K562 (cell line): ENCODE measurements around the gene CEP68. TPM values are rescaled to one million over a fixed set of nuclear protein-coding genes. Genes with fewer than 3 reads are reported as not detected.

Source experiments
- ATAC-seq: fragments of 200-7000 bp; cut with Tn5 transposase; 3 replicates; pipeline ENCODE4 v1.9.1; 2020; ENCODE audit warnings: moderate library complexity
- BruUV-seq: library from RNA; stranded (reverse); fragments of 400-500 nt; replicated peaks from 2 replicates; lab custom pipeline; 2021; lab: Mats Ljungman, UMichigan
- CTCF ChIA-PET: fragments of 300-600 bp; formaldehyde crosslinking; extraction: SDS; loops from one replicate; lab custom pipeline; 2021; ENCODE audit warnings: low intra/inter-chr PET ratio; lab: Yijun Ruan, JAX
- POLR2A ChIA-PET: fragments of 300-600, 350-650 bp; sonication (Branson Sonifier 250); formaldehyde crosslinking; extraction: SDS; loops from one replicate; lab custom pipeline; 2021; ENCODE audit warnings: antibody characterized with exemption, inconsistent platforms; lab: Yijun Ruan, JAX
- DNase-seq, 4 experiments: peaks; one replicate each; pipeline versions ENCODE4 v3.0.0 to v3.0.0-alpha.2; 2011 to 2018; ENCODE audit warnings: low spot score in 3 of 4, mixed read lengths in 3 of 4; ENCODE audit errors: extremely low read depth in 1 of 4
- FAIRE-seq: peaks from 2 replicates; lab custom pipeline; 2011; peaks lifted over from hg19 to GRCh38; lab: Jason Lieb, UNC
- H2AFZ ChIP-seq: 2 replicates; pipeline ENCODE4 v1.6.0; 2011; ENCODE audit warnings: low read depth, low read length, control low read depth, inconsistent platforms
- H3K27ac ChIP-seq: fragments of 200-600 bp; 3 replicates; pipeline ENCODE4 v1.8.0; 2011; ENCODE audit warnings: low read depth, mild to moderate bottlenecking, control low read depth, inconsistent platforms, low read length, moderate library complexity, mixed read lengths; ENCODE audit errors: extremely low read depth
- H3K27me3 ChIP-seq, 2 experiments: fragments of 300-600 bp in 1 of 2; 2 replicates in 1 of 2; 3 replicates in 1 of 2; pipeline versions ENCODE4 v1.6.0 to v1.8.0; 2011; ENCODE audit warnings: inconsistent platforms in 2 of 2, low read length in 2 of 2, mild to moderate bottlenecking in 1 of 2, mixed read lengths in 1 of 2, moderate library complexity in 1 of 2; ENCODE audit not compliant: control insufficient read depth in 2 of 2, insufficient read depth in 2 of 2
- H3K36me3 ChIP-seq: fragments of 300-600 bp; 3 replicates; pipeline ENCODE4 v1.8.0; 2011; ENCODE audit warnings: mild to moderate bottlenecking, low read length, inconsistent platforms; ENCODE audit not compliant: control insufficient read depth, insufficient read depth
- H3K4me1 ChIP-seq, 2 experiments: fragments of 200-600 bp in 1 of 2; replicated peaks in 1 of 2; 2 replicates in 1 of 2; 3 replicates in 1 of 2; pipeline versions ENCODE4 v1.5.1 to v1.8.0; 2011; ENCODE audit warnings: inconsistent platforms in 2 of 2, low read length in 2 of 2, mild to moderate bottlenecking in 1 of 2, mixed read lengths in 1 of 2, moderate library complexity in 1 of 2; ENCODE audit not compliant: control insufficient read depth in 2 of 2, insufficient read depth in 2 of 2
- H3K4me2 ChIP-seq: 2 replicates; pipeline ENCODE4 v1.6.1; 2011; ENCODE audit warnings: low read length, control low read depth, inconsistent platforms, mixed read lengths; ENCODE audit not compliant: insufficient read depth
- H3K4me3 ChIP-seq: fragments of 200-600 bp; sonication (generic), shearing (Covaris generic); 2 replicates; pipeline ENCODE4 v1.5.1; 2016; ENCODE audit warnings: control low read depth, inconsistent platforms
- H3K79me2 ChIP-seq: fragments of 200-600 bp; 3 replicates; pipeline ENCODE4 v1.8.0; 2011; ENCODE audit warnings: low read length, inconsistent platforms; ENCODE audit not compliant: control insufficient read depth, insufficient read depth
- H3K9ac ChIP-seq, 2 experiments: 2 replicates each; pipeline versions ENCODE4 v1.6.0 to v1.6.1; 2011; ENCODE audit warnings: low read depth in 2 of 2, low read length in 2 of 2, control low read depth in 1 of 2, inconsistent platforms in 1 of 2, mild to moderate bottlenecking in 1 of 2, mixed read lengths in 1 of 2; ENCODE audit not compliant: insufficient read depth in 1 of 2
- H3K9me1 ChIP-seq: one replicate; pipeline ENCODE4 v1.6.0; 2011; ENCODE audit warnings: inconsistent platforms, mild to moderate bottlenecking, low read length, moderate library complexity; ENCODE audit not compliant: control insufficient read depth, insufficient read depth
- H3K9me3 ChIP-seq: replicated peaks from 2 replicates; pipeline ENCODE4 v1.5.1; 2011; ENCODE audit warnings: low read depth, low read length, inconsistent platforms; ENCODE audit not compliant: control insufficient read depth, insufficient read depth
- H4K20me1 ChIP-seq: replicated peaks from 2 replicates; pipeline ENCODE4 v1.6.1; 2011; ENCODE audit warnings: low read length, inconsistent platforms, mixed read lengths; ENCODE audit not compliant: control insufficient read depth, insufficient read depth
- C11orf30 ChIP-seq: fragments of 450-650 bp; IDR thresholded peaks from 2 replicates; pipeline ENCODE4 v1.6.1; 2016; ENCODE audit warnings: low read depth, mild to moderate bottlenecking
- CBFA2T3 ChIP-seq: fragments of 450-650 bp; IDR thresholded peaks from 2 replicates; pipeline ENCODE4 v1.6.1; 2017
- EGR1 ChIP-seq: fragments of 450-650 bp; conservative IDR thresholded peaks from 2 replicates; pipeline ENCODE4 v1.6.1; 2017; ENCODE audit warnings: mild to moderate bottlenecking
- MAFF ChIP-seq: IDR thresholded peaks from 2 replicates; pipeline ENCODE4 v1.6.1; 2012; ENCODE audit warnings: low read length, improper control_type of control experiment
- ZNF316 ChIP-seq: fragments of 450-650 bp; IDR thresholded peaks from 2 replicates; pipeline ENCODE4 v1.6.1; 2016
- ZNF766 ChIP-seq: fragments of 200-800 bp; sonication (Bioruptor generic); conservative IDR thresholded peaks from 2 replicates; pipeline ENCODE4 v1.6.1; 2016; ENCODE audit warnings: missing genetic modification characterization, missing compliant biosample characterization
- WGBS: fragments of 100-300 bp; shearing (Covaris generic); methylation state at CpG from one replicate; pipeline ENCODE4 v1.1.6; 2016; ENCODE audit warnings: low coverage, mixed read lengths; ENCODE audit not compliant: insufficient coverage; ENCODE audit errors: missing lambda C conversion rate; 5-methylcytosine and 5-hydroxymethylcytosine counted together
- in situ Hi-C: fragments of 300-500 bp; cut with MboI; formaldehyde crosslinking; loops from 4 replicates; pipeline ENCODE4 v1.15.0; 2018; ENCODE audit warnings: inconsistent platforms, mixed read lengths
- intact Hi-C: fragments of 100-400 bp; cut with micrococcal nuclease; formaldehyde crosslinking; loops from 2 replicates; pipeline ENCODE4 v1.14.2; 2022
- polyA plus RNA-seq, 8 experiments: library from polyadenylated mRNA; depleted of rRNA in 4 of 8; stranded (reverse) in 5 of 8; unstranded in 3 of 8; fragments of >200 nt; fragmentation: Nextera tagmentation in 2 of 8; fragmentation: Illumina TruSeq in 1 of 8; extraction: Ambion mirVana in 2 of 8; extraction: Trizol in 1 of 8; gene quantifications; 2 replicates each; pipeline versions ENCODE4 v1.2.1 to v1.2.3, GENCODE V29; 2011 to 2014; ENCODE audit warnings: inconsistent platforms in 1 of 8, missing spikeins in 1 of 8
- total RNA-seq, 7 experiments: library from RNA; depleted of rRNA in 6 of 7; stranded (reverse); fragments of >200 nt in 6 of 7; fragmentation: Illumina TruSeq in 2 of 7; extraction: Trizol in 2 of 7; gene quantifications; 2 replicates each; pipeline versions ENCODE4 v1.2.1 to v1.2.3, GENCODE V29; 2011 to 2021; ENCODE audit warnings: low replicate concordance in 1 of 7
- TF ChIP-seq, protein P1 (sequence below): fragments of 450-650 bp; formaldehyde crosslinking; IDR thresholded peaks from 2 replicates; pipeline ENCODE4 v1.4.0; 2020; ENCODE audit warnings: mild to moderate bottlenecking, moderate library complexity

CEP68 gene
- total and polyA plus RNA-seq, 9 of the 15 experiments (the other 6 are each of a cell fraction or from before 2014, with no cell fraction given) = 1.4 to 8.5 (median 5.2) TPM

DNA sequence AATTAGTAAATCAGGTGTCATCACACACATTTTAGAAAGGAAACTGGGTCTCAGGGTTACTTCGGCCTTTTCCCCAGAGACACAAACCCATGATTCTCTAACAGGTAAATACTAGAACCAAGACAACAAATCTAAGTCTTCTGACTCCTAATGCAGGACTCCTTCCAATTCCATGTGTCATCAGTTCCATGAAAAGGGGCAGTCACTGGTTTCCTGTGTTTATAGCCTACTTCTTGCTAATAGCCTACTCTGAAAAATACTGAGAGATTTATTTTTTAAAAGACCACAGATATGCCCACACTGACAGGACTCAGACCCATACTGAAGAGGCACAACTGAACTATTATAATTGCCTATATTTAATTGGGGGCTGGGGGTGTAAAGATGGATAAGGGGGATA is 40.7 kb downstream of the CEP68 start:
- ChIA-PET CTCF (no interaction called here), POLR2A (interaction anchor here (1.2 kb wide), 1 partner anchor 23 kb away, joined by 3 read pairs; no protein-coding TSS in a partner anchor)
- FAIRE-seq = no peak
- peaks cover 36% of the 10 kb centered on the region for H3K79me2 ChIP-seq
- peaks cover 70% of the 10 kb centered on the region for H3K36me3 ChIP-seq
- TF ChIP-seq, protein P1, sequence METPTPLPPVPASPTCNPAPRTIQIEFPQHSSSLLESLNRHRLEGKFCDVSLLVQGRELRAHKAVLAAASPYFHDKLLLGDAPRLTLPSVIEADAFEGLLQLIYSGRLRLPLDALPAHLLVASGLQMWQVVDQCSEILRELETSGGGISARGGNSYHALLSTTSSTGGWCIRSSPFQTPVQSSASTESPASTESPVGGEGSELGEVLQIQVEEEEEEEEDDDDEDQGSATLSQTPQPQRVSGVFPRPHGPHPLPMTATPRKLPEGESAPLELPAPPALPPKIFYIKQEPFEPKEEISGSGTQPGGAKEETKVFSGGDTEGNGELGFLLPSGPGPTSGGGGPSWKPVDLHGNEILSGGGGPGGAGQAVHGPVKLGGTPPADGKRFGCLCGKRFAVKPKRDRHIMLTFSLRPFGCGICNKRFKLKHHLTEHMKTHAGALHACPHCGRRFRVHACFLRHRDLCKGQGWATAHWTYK = no peak
- no peak for TF ChIP-seq CBFA2T3
- in situ Hi-C loops (no loop called here), intact Hi-C loops (no loop called here)
- no peak overlapping the region for H3K27ac ChIP-seq
- no TSS peak for BruUV-seq
- WGBS = 100% methylated on average over 1 of the region's 1 CpG
- no peak overlapping the region for H3K4me2 ChIP-seq
- H3K27me3 ChIP-seq = no peaks in the 10 kb centered on the region
- H3K4me3 ChIP-seq = no peak overlapping the region
- no peaks in the 10 kb centered on the region for H3K9me1 ChIP-seq
- H3K9me3 ChIP-seq = no peaks in the 10 kb centered on the region
- no peaks in the 10 kb centered on the region for H3K4me1 ChIP-seq
- DNase-seq = no peak
- ATAC-seq = no peak
- H3K9ac ChIP-seq = no peak overlapping the region
- H2AFZ ChIP-seq = no peak overlapping the region
- no peaks in the 10 kb centered on the region; the same call in 1 of the 2 replicates for H4K20me1 ChIP-seq

GRCh38 chr2:65097844-65098243 is 41.6 kb downstream of the CEP68 start:
- H3K27ac ChIP-seq = no peak overlapping the region
- in situ Hi-C loops (no loop called here), intact Hi-C loops (no loop called here)
- no peaks in the 10 kb centered on the region for H3K27me3 ChIP-seq
- no peak overlapping the region for H3K9ac ChIP-seq
- peaks cover 31% of the 10 kb centered on the region for H3K79me2 ChIP-seq
- H4K20me1 ChIP-seq = no peaks in the 10 kb centered on the region; the same call in 1 of the 2 replicates
- H2AFZ ChIP-seq = no peak overlapping the region
- no peaks in the 10 kb centered on the region for H3K9me1 ChIP-seq
- FAIRE-seq (no peak), DNase-seq (no peak), ATAC-seq (no peak)
- no peaks in the 10 kb centered on the region for H3K9me3 ChIP-seq
- no peak overlapping the region for H3K4me3 ChIP-seq
- WGBS = 94% methylated on average over 1 of the region's 1 CpG
- CTCF ChIA-PET = no interaction called here
- no peaks in the 10 kb centered on the region for H3K4me1 ChIP-seq
- POLR2A ChIA-PET = interaction anchor here (0.6 kb wide), 1 partner anchor 95 kb away, joined by 3 read pairs; no protein-coding TSS in a partner anchor
- no peak overlapping the region for H3K4me2 ChIP-seq
- no TSS peak for BruUV-seq
- peaks cover 70% of the 10 kb centered on the region for H3K36me3 ChIP-seq
- TF ChIP-seq ZNF766 (CRISPR knock-in tag) (no peak), EGR1 (no peak), MAFF (0 out of 2 replicates have a peak, but pooled peaks have one; percentile 16), C11orf30 (0 out of 2 replicates have a peak, but pooled peaks have one; percentile 27), ZNF316 (peak; percentile 79)
